Amygdala (tissue), 56 donors: ENCODE measurements around the gene LRRC56.
"Not testable (repeated sequence)": the region's sequence is repeated elsewhere in the genome, so short reads cannot be mapped to it uniquely, and the experiment has no call there.

ENCODE experiments used
- DNase-seq, 56 donors: peaks; one replicate each; lab custom pipeline; 2025; lab: John Stamatoyannopoulos, UW

Gene LRRC56

GRCh38 chr11:516918-517685 is 20.2 kb upstream of the LRRC56 start:
- not testable (repeated sequence) for DNase-seq

GRCh38 chr11:518463-519202 is 18.7 kb upstream of the LRRC56 start:
- DNase-seq = peak in 4 of 56 donors; percentile 40 to 86 (median 58)

- DNase-seq = no peak
Measured at GRCh38 chr11:520428-521176, 16.7 kb upstream of the LRRC56 start.

GRCh38 chr11:521177-521688 is 16.1 kb upstream of the LRRC56 start:
- DNase-seq = no peak

- no peak for DNase-seq
Measured at GRCh38 chr11:526192-526591, 11.1 kb upstream of the LRRC56 start.

- DNase-seq = no peak
Measured at GRCh38 chr11:528166-528814, 9.0 kb upstream of the LRRC56 start.

- DNase-seq = no peak
Measured at GRCh38 chr11:528815-529727, 8.3 kb upstream of the LRRC56 start.

- DNase-seq = no peak
Measured at GRCh38 chr11:529728-530411, 7.5 kb upstream of the LRRC56 start.

GRCh38 chr11:530960-531831 is 6.1 kb upstream of the LRRC56 start:
- DNase-seq = no peak

GRCh38 chr11:531919-532526 is 5.3 kb upstream of the LRRC56 start:
- no peak for DNase-seq

GRCh38 chr11:532527-532985 is 4.8 kb upstream of the LRRC56 start:
- DNase-seq = no peak

- DNase-seq = no peak
Measured at GRCh38 chr11:532986-533585, 4.2 kb upstream of the LRRC56 start.

GRCh38 chr11:533586-534395 is 3.5 kb upstream of the LRRC56 start:
- peak in 1 of 56 donors; percentile 21 for DNase-seq

GRCh38 chr11:534396-535209 is 2.7 kb upstream of the LRRC56 start:
- peak in 3 of 56 donors; percentile 7 to 33 (median 22) for DNase-seq

- no peak for DNase-seq
Measured at GRCh38 chr11:535210-535518, 2.2 kb upstream of the LRRC56 start.
